Activated T-cell treated with anti-CD3 and anti-CD28 coated beads, Interleukin-2, amount 50 U/mL, for 4 hours (primary cell): Measurements from ENCODE around the gene IL1RAPL2. TPM values are rescaled to one million over a fixed set of nuclear protein-coding genes. Genes with fewer than 3 reads are reported as not detected.
"Not testable (repeated sequence)": the region's sequence is repeated elsewhere in the genome, so short reads cannot be mapped to it uniquely, and the experiment has no call there.

Experiments
- ATAC-seq, 2 donors: fragments of 200-7000 bp; cut with Tn5 transposase; one replicate each; pipeline ENCODE4 v1.10.0; 2021
- DNase-seq: peaks from one replicate; pipeline ENCODE4 v3.0.0-alpha.2; 2020
- H3K27me3 Mint-ChIP-seq: one replicate; pipeline ENCODE4 v1.8.0; 2021; ENCODE audit warnings: low read depth, mixed read lengths
- H3K36me3 Mint-ChIP-seq: one replicate; pipeline ENCODE4 v1.8.0; 2022; ENCODE audit warnings: mixed read lengths; ENCODE audit not compliant: insufficient read depth
- H3K4me1 Mint-ChIP-seq: one replicate; pipeline ENCODE4 v1.8.0; 2021; ENCODE audit warnings: low read depth, mixed read lengths
- H3K4me3 Mint-ChIP-seq: one replicate; pipeline ENCODE4 v1.8.0; 2021; ENCODE audit warnings: mild to moderate bottlenecking, moderate library complexity, mixed read lengths
- H3K9me3 Mint-ChIP-seq: one replicate; pipeline ENCODE4 v1.8.0; 2021; ENCODE audit warnings: mixed read lengths
- total RNA-seq, 3 donors: library from RNA; stranded (reverse); gene quantifications; one replicate each; pipeline ENCODE4 v1.2.1, GENCODE V29; 2021

IL1RAPL2 gene
- total RNA-seq, 3 donors from 2014 or later, result not detected

DNA sequence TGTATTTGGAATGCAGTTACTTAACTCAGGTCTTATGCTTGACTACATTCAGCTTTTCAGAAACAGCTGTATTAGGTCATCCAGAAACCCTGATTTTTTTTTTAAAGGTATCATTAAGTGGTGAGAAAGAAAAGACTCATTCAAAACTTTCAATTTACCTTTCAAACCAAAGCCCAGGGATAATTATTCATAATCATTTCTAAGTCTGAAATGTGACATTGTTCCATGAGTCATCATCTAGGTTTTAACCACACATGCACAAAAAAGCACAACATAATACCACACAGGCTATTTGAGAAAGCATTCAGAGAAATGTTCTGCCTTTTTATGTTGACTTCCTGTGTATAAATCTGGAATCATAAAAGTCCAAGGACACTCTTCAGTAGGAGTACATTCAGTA lies 288.2 kb downstream of the IL1RAPL2 start:
- no peaks in the 10 kb centered on the region for H3K27me3 Mint-ChIP-seq
- DNase-seq (no peak), ATAC-seq (peak; percentile 27 to 69)
- H3K36me3 Mint-ChIP-seq, result no peaks in the 10 kb centered on the region
- no peaks in the 10 kb centered on the region for H3K4me1 Mint-ChIP-seq
- H3K9me3 Mint-ChIP-seq, result no peaks in the 10 kb centered on the region
- H3K4me3 Mint-ChIP-seq, result no peak overlapping the region

DNA sequence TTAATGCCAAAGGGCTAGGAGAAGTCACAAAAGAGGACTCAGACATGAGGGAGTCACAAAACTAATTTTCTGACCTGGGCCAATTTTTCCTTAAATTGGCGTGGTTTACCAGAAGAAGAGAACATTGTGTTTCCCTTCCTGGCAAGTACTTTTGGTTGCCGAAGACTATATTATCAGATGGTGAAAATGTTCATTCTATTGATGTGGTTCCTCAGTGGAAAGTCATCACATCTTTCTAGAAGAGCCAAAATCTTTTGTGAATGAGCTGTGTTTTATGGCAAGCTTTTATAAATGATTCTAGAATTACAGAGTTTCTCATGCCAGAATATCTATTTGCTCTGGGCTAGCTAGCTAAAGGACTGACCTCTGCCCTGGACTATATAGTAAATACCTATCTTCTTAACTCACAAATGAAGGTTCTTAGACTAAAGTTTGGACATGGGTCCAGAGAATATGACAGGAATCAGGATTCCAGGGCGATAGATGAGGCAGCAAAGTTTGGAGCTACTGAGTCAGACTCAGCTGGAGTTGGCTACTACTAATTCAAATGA lies 288.9 kb downstream of the IL1RAPL2 start:
- DNase-seq (no peak), ATAC-seq (no peak)
- Mint-ChIP-seq H3K36me3 (no peaks in the 10 kb centered on the region), H3K4me1 (no peaks in the 10 kb centered on the region), H3K4me3 (no peak overlapping the region), H3K9me3 (no peaks in the 10 kb centered on the region), H3K27me3 (no peaks in the 10 kb centered on the region)

DNA sequence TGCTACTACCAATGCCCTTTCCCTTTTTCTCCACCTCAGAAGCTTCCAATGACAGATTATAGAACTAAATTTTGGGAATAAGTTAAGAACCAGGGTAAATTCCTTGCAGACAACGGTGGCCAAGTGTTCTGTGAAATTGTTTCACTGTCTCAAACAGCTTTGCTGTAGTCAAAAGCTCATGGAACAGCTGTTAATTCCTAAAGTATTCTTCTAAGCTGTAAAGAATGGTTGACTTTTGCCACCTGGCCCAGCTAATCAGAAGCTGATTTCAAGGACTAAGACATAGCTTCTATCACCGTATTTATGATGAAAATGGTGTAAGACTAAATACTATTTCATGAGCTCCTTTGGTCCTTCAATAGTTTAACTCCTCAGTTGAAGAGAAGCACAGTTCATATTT lies 297.5 kb downstream of the IL1RAPL2 start:
- no peaks in the 10 kb centered on the region for H3K9me3 Mint-ChIP-seq
- H3K36me3 Mint-ChIP-seq, result no peaks in the 10 kb centered on the region
- H3K4me3 Mint-ChIP-seq, result no peak overlapping the region
- ATAC-seq, result no peak
- no peaks in the 10 kb centered on the region for H3K4me1 Mint-ChIP-seq
- H3K27me3 Mint-ChIP-seq, result no peaks in the 10 kb centered on the region
- DNase-seq, result no peak

DNA sequence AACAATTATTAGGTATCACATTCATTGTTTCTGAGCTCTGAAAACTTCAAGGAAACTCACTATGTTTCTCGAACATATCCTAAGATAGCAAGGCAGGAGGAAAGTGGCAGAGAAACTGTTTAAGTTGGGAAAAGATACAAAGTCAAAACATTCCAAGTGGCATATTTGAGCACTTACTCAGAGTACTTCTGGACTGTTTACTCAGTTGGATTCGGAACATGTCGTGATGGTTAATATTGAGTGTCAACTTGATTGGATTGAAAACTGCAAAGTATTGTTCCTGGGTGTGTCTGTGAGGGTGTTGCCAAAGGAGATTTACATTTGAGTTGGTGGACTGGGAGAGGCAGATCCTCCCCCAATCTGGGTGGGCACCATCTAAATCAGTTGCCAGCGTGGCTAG lies 298.3 kb downstream of the IL1RAPL2 start:
- H3K27me3 Mint-ChIP-seq, result no peaks in the 10 kb centered on the region
- H3K9me3 Mint-ChIP-seq, result no peaks in the 10 kb centered on the region
- DNase-seq (no peak), ATAC-seq (no peak)
- no peaks in the 10 kb centered on the region for H3K36me3 Mint-ChIP-seq
- H3K4me3 Mint-ChIP-seq, result no peak overlapping the region
- no peaks in the 10 kb centered on the region for H3K4me1 Mint-ChIP-seq

DNA sequence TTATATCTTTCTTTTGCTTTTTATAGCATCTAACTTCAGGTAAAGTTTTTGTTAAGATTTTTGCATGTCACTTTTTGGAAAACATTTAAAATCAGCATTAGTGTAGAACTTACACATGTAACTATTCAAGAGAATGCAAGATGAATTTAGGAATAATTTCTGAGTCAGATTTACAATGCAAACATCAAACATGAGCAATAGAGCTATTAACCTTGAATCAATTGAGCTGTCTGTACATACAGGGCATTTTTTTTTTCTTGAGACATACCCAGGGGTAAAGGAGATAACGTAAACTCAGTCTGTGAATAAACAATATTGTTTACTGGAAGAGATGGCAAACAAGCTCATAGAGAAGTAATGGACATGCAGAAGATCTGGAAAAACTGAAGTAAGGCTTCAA lies 311.5 kb downstream of the IL1RAPL2 start:
- no peaks in the 10 kb centered on the region for H3K4me1 Mint-ChIP-seq
- H3K36me3 Mint-ChIP-seq, result no peaks in the 10 kb centered on the region
- H3K27me3 Mint-ChIP-seq, result no peaks in the 10 kb centered on the region
- H3K9me3 Mint-ChIP-seq, result no peaks in the 10 kb centered on the region
- no peak for ATAC-seq
- DNase-seq, result no peak
- no peak overlapping the region for H3K4me3 Mint-ChIP-seq

DNA sequence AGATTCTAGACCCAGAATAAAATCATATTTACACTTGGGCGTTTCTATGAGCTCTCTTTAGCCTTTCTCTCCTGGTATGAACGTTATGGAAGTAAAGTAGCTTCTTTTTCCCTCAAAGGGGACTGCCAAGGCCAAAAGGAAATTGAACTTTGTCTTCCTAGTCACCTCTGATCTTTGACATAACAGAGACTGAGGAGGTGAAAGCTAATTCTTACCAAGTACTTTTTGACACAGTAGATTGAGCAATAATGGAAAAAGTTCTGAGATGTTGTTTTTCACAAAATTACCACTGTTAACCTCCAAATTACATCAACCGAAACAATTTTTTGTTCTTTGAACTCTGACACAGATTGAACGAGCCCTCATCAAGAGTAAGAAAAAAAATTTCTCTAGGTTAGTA lies 336.1 kb downstream of the IL1RAPL2 start:
- no peaks in the 10 kb centered on the region for H3K4me1 Mint-ChIP-seq
- H3K9me3 Mint-ChIP-seq, result no peaks in the 10 kb centered on the region
- no peaks in the 10 kb centered on the region for H3K27me3 Mint-ChIP-seq
- no peaks in the 10 kb centered on the region for H3K36me3 Mint-ChIP-seq
- no peak for DNase-seq
- no peak overlapping the region for H3K4me3 Mint-ChIP-seq
- ATAC-seq, result no peak

DNA sequence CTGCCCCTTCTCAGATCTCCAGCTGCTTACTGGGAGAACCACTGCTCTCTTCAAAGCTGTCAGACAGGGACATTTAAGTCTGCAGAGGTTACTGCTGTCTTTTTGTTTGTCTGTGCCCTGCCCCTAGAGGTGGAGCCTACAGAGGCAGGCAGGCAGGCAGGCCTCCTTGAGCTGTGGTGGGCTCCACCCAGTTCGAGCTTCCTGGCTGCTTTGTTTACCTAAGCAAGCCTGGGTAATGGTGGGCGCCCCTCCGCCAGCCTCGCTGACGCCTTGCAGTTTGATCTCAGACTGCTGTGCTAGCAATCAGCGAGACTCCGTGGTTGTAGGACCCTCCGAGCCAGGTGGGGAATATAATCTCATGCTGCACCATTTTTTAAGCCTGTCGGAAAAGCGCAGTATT lies 343.7 kb downstream of the IL1RAPL2 start:
- Mint-ChIP-seq H3K4me1 (peaks cover 14% of the 10 kb centered on the region), H3K4me3 (peak overlapping the region; percentile 69)
- not testable (repeated sequence) for H3K36me3 Mint-ChIP-seq, H3K27me3 Mint-ChIP-seq, ATAC-seq, DNase-seq, H3K9me3 Mint-ChIP-seq

DNA sequence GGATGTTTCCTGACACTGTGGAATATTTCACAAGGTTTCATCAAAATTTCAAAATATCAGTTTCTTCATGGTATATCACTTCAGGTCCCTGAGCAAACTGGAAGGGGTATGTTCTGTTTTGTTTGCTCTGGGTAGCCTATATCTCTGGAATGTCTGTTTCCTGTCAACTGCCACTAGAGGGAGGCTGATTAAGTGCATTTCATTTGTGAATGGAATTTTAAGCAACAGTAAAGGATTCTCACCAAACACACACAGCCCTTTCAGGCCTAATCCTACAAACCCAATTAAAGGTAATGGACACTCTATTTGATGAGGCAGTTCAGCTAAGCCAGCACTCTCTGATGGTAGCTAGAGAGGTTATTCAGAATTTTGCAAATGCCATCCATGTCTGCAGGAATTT lies 347.3 kb downstream of the IL1RAPL2 start:
- no peak for ATAC-seq
- no peaks in the 10 kb centered on the region for H3K36me3 Mint-ChIP-seq
- no peak for DNase-seq
- peaks cover 14% of the 10 kb centered on the region for H3K4me1 Mint-ChIP-seq
- H3K9me3 Mint-ChIP-seq, result no peaks in the 10 kb centered on the region
- H3K4me3 Mint-ChIP-seq, result no peak overlapping the region
- no peaks in the 10 kb centered on the region for H3K27me3 Mint-ChIP-seq

DNA sequence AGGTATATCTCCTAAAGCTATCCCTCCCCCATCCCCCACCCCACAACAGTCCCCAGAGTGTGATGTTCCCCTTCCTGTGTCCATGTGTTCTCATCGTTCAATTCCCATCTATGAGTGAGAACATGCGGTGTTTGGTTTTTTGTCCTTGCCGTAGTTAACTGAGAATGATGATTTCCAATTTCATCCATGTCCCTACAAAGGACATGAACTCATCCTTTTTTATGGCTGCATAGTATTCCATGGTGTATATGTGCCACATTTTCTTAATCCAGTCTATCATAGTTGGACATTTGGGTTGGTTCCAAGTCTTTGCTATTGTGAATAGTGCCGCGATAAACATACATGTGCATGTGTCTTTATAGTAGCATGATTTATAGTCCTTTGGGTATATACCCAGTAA lies 348.7 kb downstream of the IL1RAPL2 start:
- not testable (repeated sequence) for ATAC-seq, H3K9me3 Mint-ChIP-seq, H3K36me3 Mint-ChIP-seq, H3K27me3 Mint-ChIP-seq, DNase-seq, H3K4me3 Mint-ChIP-seq
- H3K4me1 Mint-ChIP-seq, result peaks cover 14% of the 10 kb centered on the region

DNA sequence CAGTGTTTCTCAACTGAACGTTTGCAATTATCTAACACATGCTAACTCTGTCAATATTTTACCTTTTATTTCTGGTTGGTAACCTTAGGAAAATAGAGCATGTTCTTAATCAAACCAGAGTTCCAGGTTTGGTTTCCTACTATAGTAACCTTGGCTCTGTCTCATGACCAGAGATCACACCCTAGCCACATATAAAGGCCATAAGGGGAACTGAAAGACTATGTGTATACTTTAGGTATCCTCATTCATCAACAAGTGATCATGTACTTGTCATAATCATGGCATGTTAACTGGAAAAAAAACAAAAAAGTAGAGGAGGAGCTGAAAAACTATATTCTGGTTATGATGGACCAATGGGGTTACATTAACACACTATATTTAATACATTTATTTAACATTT lies 352.1 kb downstream of the IL1RAPL2 start:
- no peak overlapping the region for H3K4me3 Mint-ChIP-seq
- DNase-seq (no peak), ATAC-seq (no peak)
- no peaks in the 10 kb centered on the region for H3K9me3 Mint-ChIP-seq
- H3K27me3 Mint-ChIP-seq, result no peaks in the 10 kb centered on the region
- H3K36me3 Mint-ChIP-seq, result no peaks in the 10 kb centered on the region
- no peaks in the 10 kb centered on the region for H3K4me1 Mint-ChIP-seq

DNA sequence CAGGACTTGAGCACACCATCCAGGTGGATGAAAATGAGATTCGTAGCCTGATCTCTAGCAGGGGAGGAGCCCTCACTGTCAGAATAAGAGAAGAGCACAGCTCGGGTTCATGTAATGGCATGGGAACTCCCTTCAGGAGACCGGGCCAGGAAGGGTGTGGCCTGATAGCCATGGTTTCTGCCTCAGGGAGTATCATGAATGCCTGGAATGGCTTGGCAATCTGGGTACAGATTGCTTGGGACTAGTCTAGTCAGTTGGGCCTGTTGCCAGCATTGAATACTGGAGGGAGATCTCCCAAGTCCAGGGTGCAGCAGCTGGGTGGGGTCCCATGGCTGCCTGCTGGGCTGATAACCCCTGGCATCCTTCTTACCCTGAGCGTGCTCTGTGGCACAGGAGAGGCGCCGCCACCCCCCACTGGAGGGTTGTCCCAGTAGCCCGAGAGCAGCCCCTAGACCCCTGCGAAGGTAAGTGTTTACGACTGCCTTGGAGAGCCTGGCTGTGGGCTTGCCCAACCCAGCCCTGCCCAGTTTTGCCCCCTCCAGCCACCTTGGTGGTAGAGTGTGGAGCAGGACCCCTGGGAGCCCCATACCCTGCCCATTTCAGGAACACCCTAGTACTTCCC lies 355.7 kb downstream of the IL1RAPL2 start:
- ATAC-seq (peak in 1 of 2 donors; percentile 35), DNase-seq (no peak)
- no peaks in the 10 kb centered on the region for H3K27me3 Mint-ChIP-seq
- H3K4me3 Mint-ChIP-seq, result no peak overlapping the region
- no peaks in the 10 kb centered on the region for H3K9me3 Mint-ChIP-seq
- no peaks in the 10 kb centered on the region for H3K36me3 Mint-ChIP-seq
- no peaks in the 10 kb centered on the region for H3K4me1 Mint-ChIP-seq

DNA sequence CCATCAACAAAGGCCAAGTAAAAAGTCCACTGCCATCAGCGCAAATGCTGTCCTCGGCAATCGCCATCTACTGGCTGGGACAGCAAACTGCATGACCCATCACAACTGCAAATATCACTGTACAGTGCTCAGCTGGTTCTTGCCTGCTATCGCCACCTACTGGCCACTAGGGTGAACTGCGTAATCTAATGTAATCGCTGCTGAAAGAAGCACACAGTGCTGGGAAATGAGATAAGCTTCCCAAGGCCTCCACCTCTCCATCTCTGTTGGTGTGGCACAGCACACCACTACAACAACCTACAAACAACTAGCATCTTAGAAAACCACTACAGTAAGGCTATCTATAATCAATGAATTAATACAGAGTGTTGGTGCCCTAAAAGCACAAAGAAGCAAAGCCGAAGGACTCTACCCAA lies 356.2 kb downstream of the IL1RAPL2 start:
- H3K36me3 Mint-ChIP-seq, result no peaks in the 10 kb centered on the region

DNA sequence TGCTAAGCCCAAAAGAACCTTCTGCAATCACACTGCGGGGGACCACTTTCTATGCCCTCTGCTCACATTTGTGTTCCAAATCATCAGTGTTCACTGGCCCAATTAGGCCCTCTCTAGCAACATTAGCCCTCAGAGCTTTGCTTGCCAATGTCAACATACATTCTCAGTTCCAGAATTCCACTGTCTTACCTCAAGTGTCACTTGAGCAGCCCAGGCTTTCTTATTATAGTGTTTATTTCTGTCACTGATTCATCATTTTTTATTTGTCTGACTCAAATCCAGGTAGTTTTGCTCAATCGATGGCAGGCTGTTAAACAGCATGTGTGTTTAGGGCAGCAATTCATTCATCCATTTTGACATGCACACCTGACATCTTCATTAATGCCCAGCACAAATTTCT lies 363.3 kb downstream of the IL1RAPL2 start:
- Mint-ChIP-seq H3K27me3 (no peaks in the 10 kb centered on the region), H3K9me3 (no peaks in the 10 kb centered on the region), H3K4me1 (no peaks in the 10 kb centered on the region), H3K4me3 (no peak overlapping the region), H3K36me3 (no peaks in the 10 kb centered on the region)
- no peak for DNase-seq
- no peak for ATAC-seq

More for the DNA sequence above, 356.2 kb downstream of the IL1RAPL2 start:
- no peaks in the 10 kb centered on the region for H3K4me1 Mint-ChIP-seq
- H3K4me3 Mint-ChIP-seq, result no peak overlapping the region
- peak; percentile 43 for DNase-seq
- H3K9me3 Mint-ChIP-seq, result no peaks in the 10 kb centered on the region
- peak; percentile 75 to 83 for ATAC-seq
- no peaks in the 10 kb centered on the region for H3K27me3 Mint-ChIP-seq

DNA sequence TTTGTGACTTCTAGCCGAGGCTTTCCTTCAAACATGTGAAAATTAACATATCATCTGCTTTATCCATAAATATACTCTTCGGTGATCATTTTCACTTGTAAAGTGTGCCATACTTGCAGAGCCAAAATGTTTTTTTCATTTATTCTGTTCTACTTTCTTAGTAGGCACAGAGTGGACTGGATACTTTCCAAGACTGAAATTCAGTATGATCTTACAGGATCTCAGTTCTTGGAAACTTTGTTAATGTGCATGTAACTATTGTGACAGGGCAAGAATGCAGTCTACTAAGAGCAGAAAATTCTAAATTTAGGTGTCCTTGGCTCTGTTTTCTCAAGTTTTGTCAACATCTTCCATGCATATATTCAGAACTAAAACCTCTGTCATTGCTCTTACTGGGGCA lies 369.6 kb downstream of the IL1RAPL2 start:
- no peak overlapping the region for H3K4me3 Mint-ChIP-seq

DNA sequence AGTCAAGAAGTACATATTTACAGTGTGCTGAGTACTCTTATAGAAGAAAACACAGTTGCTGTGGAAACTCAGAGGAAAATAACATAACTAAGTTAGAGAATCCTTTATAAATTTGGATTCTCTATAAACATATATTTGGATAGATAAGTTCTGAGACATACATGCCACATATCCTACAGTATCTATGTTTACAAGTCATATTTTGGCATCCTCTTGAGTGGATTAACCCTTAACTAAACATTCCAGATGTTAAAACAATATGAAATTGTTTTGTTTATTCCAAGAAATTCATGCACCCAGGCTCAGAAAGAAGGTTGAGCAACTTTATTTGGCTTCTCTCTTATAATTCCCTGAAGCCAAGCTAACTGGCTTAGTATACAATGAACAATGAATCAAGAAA lies 387.3 kb downstream of the IL1RAPL2 start:
- Mint-ChIP-seq H3K36me3 (no peaks in the 10 kb centered on the region), H3K27me3 (no peaks in the 10 kb centered on the region), H3K9me3 (no peaks in the 10 kb centered on the region), H3K4me3 (no peak overlapping the region), H3K4me1 (no peaks in the 10 kb centered on the region)
- no peak for DNase-seq
- no peak for ATAC-seq

More for the DNA sequence above, 369.6 kb downstream of the IL1RAPL2 start:
- ATAC-seq (no peak), DNase-seq (no peak)
- Mint-ChIP-seq H3K4me1 (no peaks in the 10 kb centered on the region), H3K27me3 (no peaks in the 10 kb centered on the region), H3K36me3 (no peaks in the 10 kb centered on the region), H3K9me3 (no peaks in the 10 kb centered on the region)
